22Rv1 (cell line): ENCODE results near the gene PIK3R1.

Source experiments
- CTCF ChIP-seq: fragments of 450-650 bp; IDR thresholded peaks from 2 replicates; pipeline ENCODE4 v1.5.1; 2017; ENCODE audit warnings: mild to moderate bottlenecking
- ZFX ChIP-seq: fragments of 450-650 bp; IDR thresholded peaks from 2 replicates; pipeline ENCODE4 v1.6.1; 2017; ENCODE audit warnings: antibody characterized with exemption, borderline replicate concordance

GRCh38 chr5:68277431-68277830 lies 61.9 kb downstream of the PIK3R1 start:
- no peak for TF ChIP-seq CTCF
- TF ChIP-seq ZFX: no peak
